HG03060 (cell line): Measurements from ENCODE around the gene ZZZ3.
A peak's percentile ranks its signal among the peaks of the same experiment; 100 is the strongest.
"Not testable (repeated sequence)": the region's sequence is repeated elsewhere in the genome, so short reads cannot be mapped to it uniquely, and the experiment has no call there.

Experiments used
- ATAC-seq: cut with Tn5 transposase; IDR thresholded peaks from one replicate; pipeline ENCODE4 v1.9.1; 2021; ENCODE audit warnings: low read depth, moderate number of reproducible peaks; ENCODE audit not compliant: unreplicated experiment

ZZZ3 gene

GRCh38 chr1:77672374-77672773 lies 10.1 kb downstream of the ZZZ3 start:
- no peak for ATAC-seq

- no peak for ATAC-seq
Observed at GRCh38 chr1:77671836-77672235, 10.6 kb downstream of the ZZZ3 start.

GRCh38 chr1:77670330-77670729 lies 12.1 kb downstream of the ZZZ3 start:
- ATAC-seq: no peak

- no peak for ATAC-seq
Observed at GRCh38 chr1:77668924-77669449, 13.5 kb downstream of the ZZZ3 start.

- ATAC-seq: no peak
Observed at GRCh38 chr1:77664939-77665516, 17.4 kb downstream of the ZZZ3 start.

GRCh38 chr1:77661696-77662095 lies 20.8 kb downstream of the ZZZ3 start:
- no peak for ATAC-seq

- peak; percentile 59 for ATAC-seq
Observed at GRCh38 chr1:77659879-77660593, 22.4 kb downstream of the ZZZ3 start.

- ATAC-seq: no peak
Observed at GRCh38 chr1:77658271-77658670, 24.2 kb downstream of the ZZZ3 start.

GRCh38 chr1:77655431-77655974 lies 27.0 kb downstream of the ZZZ3 start:
- ATAC-seq: no peak

GRCh38 chr1:77652970-77653516 lies 29.4 kb downstream of the ZZZ3 start:
- ATAC-seq: no peak

GRCh38 chr1:77652268-77652667 lies 30.2 kb downstream of the ZZZ3 start:
- ATAC-seq: no peak

- ATAC-seq: no peak
Observed at GRCh38 chr1:77649127-77649526, 33.3 kb downstream of the ZZZ3 start.

- not testable (repeated sequence) for ATAC-seq
Observed at GRCh38 chr1:77646224-77646623, 36.2 kb downstream of the ZZZ3 start.

GRCh38 chr1:77643456-77643855 lies 39.0 kb downstream of the ZZZ3 start:
- ATAC-seq: no peak

- no peak for ATAC-seq
Observed at GRCh38 chr1:77642941-77643340, 39.5 kb downstream of the ZZZ3 start.

- no peak for ATAC-seq
Observed at GRCh38 chr1:77642196-77642595, 40.3 kb downstream of the ZZZ3 start.

- no peak for ATAC-seq
Observed at GRCh38 chr1:77639557-77640069, 42.8 kb downstream of the ZZZ3 start.

GRCh38 chr1:77639056-77639455 lies 43.4 kb downstream of the ZZZ3 start:
- no peak for ATAC-seq

- no peak for ATAC-seq
Observed at GRCh38 chr1:77636864-77637263, 45.6 kb downstream of the ZZZ3 start.
